ENCODE results near the gene KDM4B.
"Not testable (repeated sequence)": the region's sequence is repeated elsewhere in the genome, so short reads cannot be mapped to it uniquely, and the experiment has no call there.

Gene KDM4B

GRCh38 chr19:4952945-4953344 is 16.0 kb upstream of the KDM4B start:
- TF ChIP-seq FOXA1 (IDR thresholded peaks at IDR 0.05) (no peak), ELF4 (IDR thresholded peaks at IDR 0.05) (no peak), FOXM1 (IDR thresholded peaks at IDR 0.05; ENCODE audit: borderline replicate concordance) (no peak), ARNT (IDR thresholded peaks at IDR 0.05) (no peak), SP1 (IDR thresholded peaks at IDR 0.05) (no peak), SUZ12 (IDR thresholded peaks at IDR 0.05) (no peak), HDGF (IDR thresholded peaks at IDR 0.05; ENCODE audit: borderline replicate concordance) (no peak)
- ChIA-PET POLR2A (no interaction called here), CTCF (no interaction called here)
- DNase-seq (ENCODE audit: extremely low spot score): no peak

GRCh38 chr19:4954320-4955149 is 14.4 kb upstream of the KDM4B start:
- DNase-seq (ENCODE audit: extremely low spot score); POLR2A ChIA-PET: not testable (repeated sequence)
- CTCF ChIA-PET: interaction anchor here (0.9 kb wide), 1 partner anchor 13 kb away, joined by 6 read pairs; no protein-coding TSS in a partner anchor

- ChIA-PET CTCF (interaction anchor here (0.9 kb wide), 1 partner anchor 14 kb away, joined by 6 read pairs; no protein-coding TSS in a partner anchor), POLR2A (no interaction called here)
- TF ChIP-seq PKNOX1 (IDR thresholded peaks at IDR 0.05) (no peak), L3MBTL2 (conservative IDR thresholded peaks at IDR 0.05) (no peak), ELF4 (IDR thresholded peaks at IDR 0.05) (no peak), LEF1 (IDR thresholded peaks at IDR 0.05; ENCODE audit: borderline replicate concordance) (no peak), SP1 (IDR thresholded peaks at IDR 0.05) (no peak), FOXK2 (IDR thresholded peaks at IDR 0.05) (no peak), TARDBP (IDR thresholded peaks at IDR 0.05) (no peak), BHLHE40 (IDR thresholded peaks at IDR 0.05; ENCODE audit: borderline replicate concordance) (no peak), FOXA1 (IDR thresholded peaks at IDR 0.05) (no peak), ZNF384 (IDR thresholded peaks at IDR 0.05) (no peak), HDGF (IDR thresholded peaks at IDR 0.05; ENCODE audit: borderline replicate concordance) (no peak), CTBP1 (IDR thresholded peaks at IDR 0.05; ENCODE audit: borderline replicate concordance) (no peak)
- no peak for DNase-seq (ENCODE audit: extremely low spot score)
Measured at GRCh38 chr19:4955274-4955673, 13.6 kb upstream of the KDM4B start.

DNA sequence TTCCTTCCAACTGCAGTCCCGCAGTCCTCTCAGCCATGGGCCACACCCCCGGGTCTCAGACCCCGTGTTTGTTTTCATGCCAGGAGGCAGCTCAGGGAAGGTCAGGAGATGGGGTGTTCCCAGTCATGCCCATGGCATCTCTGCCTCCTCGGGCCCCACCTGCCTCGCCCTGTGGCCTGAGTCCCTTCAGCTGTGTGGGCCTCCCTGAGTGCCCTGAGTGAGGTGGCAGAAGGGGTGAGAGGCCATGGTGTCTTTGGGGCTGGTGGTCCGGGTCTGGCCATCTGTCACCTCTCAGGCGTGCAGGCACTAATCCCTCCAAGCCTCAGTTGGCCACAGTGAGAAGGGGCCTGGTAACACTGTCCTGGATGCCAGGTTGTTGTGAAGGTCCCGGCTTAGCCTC is 10.9 kb upstream of the KDM4B start:
- DNase-seq (ENCODE audit: extremely low spot score): no peak
- POLR2A ChIA-PET: no interaction called here
- TF ChIP-seq FOXK2 (IDR thresholded peaks at IDR 0.05): no peak
- no peak for TF ChIP-seq L3MBTL2 (conservative IDR thresholded peaks at IDR 0.05)
- no peak for TF ChIP-seq ELF4 (IDR thresholded peaks at IDR 0.05)
- no peak for TF ChIP-seq NFRKB (IDR thresholded peaks at IDR 0.05)
- no peak for TF ChIP-seq ZNF384 (IDR thresholded peaks at IDR 0.05)
- TF ChIP-seq HDGF (IDR thresholded peaks at IDR 0.05; ENCODE audit: borderline replicate concordance): no peak
- no peak for TF ChIP-seq LEF1 (IDR thresholded peaks at IDR 0.05; ENCODE audit: borderline replicate concordance)
- CTCF ChIA-PET: no interaction called here

DNA sequence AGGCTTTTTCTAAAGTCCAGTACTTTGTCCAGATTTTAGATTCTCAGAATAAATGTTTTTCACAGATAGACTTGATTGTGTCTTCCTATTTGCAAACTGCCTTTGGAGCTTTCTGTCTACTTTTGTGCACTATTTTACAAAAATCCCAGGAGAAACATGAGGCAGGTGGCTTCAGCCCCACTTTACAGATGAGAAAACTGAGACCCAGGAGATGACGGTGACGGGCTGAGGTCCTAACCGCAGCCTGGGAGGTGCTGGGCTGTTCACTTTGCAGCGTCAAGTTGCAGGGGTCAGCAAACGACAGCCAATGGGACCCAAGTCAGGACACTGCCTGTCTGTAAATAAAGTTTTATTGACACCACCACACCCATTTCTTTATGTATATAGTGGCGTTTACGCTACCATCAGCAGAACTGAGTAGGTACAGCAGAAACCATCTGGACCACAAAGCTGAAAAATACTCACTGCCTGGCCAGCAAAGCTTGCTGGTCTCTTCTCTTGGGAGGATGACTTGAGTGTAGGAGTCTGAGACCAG is 6.8 kb upstream of the KDM4B start:
- ChIA-PET CTCF (no interaction called here), POLR2A (no interaction called here)
- TF ChIP-seq SP1 (IDR thresholded peaks at IDR 0.05) (no peak), SUZ12 (IDR thresholded peaks at IDR 0.05) (no peak), CTBP1 (IDR thresholded peaks at IDR 0.05; ENCODE audit: borderline replicate concordance) (no peak), FOXK2 (IDR thresholded peaks at IDR 0.05) (no peak), PKNOX1 (IDR thresholded peaks at IDR 0.05) (no peak), TARDBP (IDR thresholded peaks at IDR 0.05) (no peak), LEF1 (IDR thresholded peaks at IDR 0.05; ENCODE audit: borderline replicate concordance) (no peak), L3MBTL2 (conservative IDR thresholded peaks at IDR 0.05) (no peak), BHLHE40 (IDR thresholded peaks at IDR 0.05; ENCODE audit: borderline replicate concordance) (no peak), NFRKB (IDR thresholded peaks at IDR 0.05) (no peak), ARNT (IDR thresholded peaks at IDR 0.05) (no peak), HDGF (IDR thresholded peaks at IDR 0.05; ENCODE audit: borderline replicate concordance) (no peak), ZNF384 (IDR thresholded peaks at IDR 0.05) (no peak)
- no peak for DNase-seq (ENCODE audit: extremely low spot score)

- DNase-seq (ENCODE audit: extremely low spot score): no peak
- CTCF ChIA-PET: no interaction called here
- POLR2A ChIA-PET: no interaction called here
- TF ChIP-seq FOXK2 (IDR thresholded peaks at IDR 0.05) (no peak), SP1 (IDR thresholded peaks at IDR 0.05) (no peak), FOXA1 (IDR thresholded peaks at IDR 0.05) (no peak)
Measured at GRCh38 chr19:4965061-4965460, 3.9 kb upstream of the KDM4B start.

DNA sequence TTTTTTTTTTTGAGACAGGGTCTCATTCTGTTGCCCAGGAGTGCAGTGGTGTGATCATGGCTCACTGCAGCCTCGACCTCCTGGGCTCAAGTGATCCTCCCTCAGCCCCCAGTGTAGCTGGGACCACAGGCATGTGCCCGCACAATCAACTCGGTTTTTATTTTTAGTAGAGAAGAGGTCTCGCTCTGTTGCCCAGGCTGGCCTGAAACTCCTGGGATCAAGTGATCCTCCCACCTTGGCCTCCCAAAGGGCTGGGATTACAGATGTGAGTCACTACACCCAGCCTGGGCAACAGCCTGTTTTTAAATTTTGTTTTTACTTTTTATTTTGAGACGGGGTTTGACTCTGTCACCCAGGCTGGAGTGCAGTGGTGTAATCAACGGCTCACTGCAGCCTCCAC is 2.3 kb upstream of the KDM4B start:
- CTCF ChIA-PET: interaction anchor here (0.6 kb wide), 1 partner anchor 581 kb away, joined by 3 read pairs; no protein-coding TSS in a partner anchor

More for the DNA sequence above, 2.3 kb upstream of the KDM4B start:
- TF ChIP-seq FOXK2 (IDR thresholded peaks at IDR 0.05): no peak
- no peak for TF ChIP-seq NFRKB (IDR thresholded peaks at IDR 0.05)
- no peak for TF ChIP-seq ARNT (IDR thresholded peaks at IDR 0.05)
- no peak for TF ChIP-seq HDGF (IDR thresholded peaks at IDR 0.05; ENCODE audit: borderline replicate concordance)
- no peak for TF ChIP-seq CTBP1 (IDR thresholded peaks at IDR 0.05; ENCODE audit: borderline replicate concordance)
- no peak for TF ChIP-seq TARDBP (IDR thresholded peaks at IDR 0.05)
- no peak for TF ChIP-seq L3MBTL2 (conservative IDR thresholded peaks at IDR 0.05)
- TF ChIP-seq SP1 (IDR thresholded peaks at IDR 0.05): no peak
- TF ChIP-seq FOXM1 (IDR thresholded peaks at IDR 0.05; ENCODE audit: borderline replicate concordance): no peak
- no peak for TF ChIP-seq BHLHE40 (IDR thresholded peaks at IDR 0.05; ENCODE audit: borderline replicate concordance)
- no peak for TF ChIP-seq ZNF384 (IDR thresholded peaks at IDR 0.05)
- TF ChIP-seq ELF4 (IDR thresholded peaks at IDR 0.05): no peak
- TF ChIP-seq LEF1 (IDR thresholded peaks at IDR 0.05; ENCODE audit: borderline replicate concordance): no peak
- no peak for TF ChIP-seq SUZ12 (IDR thresholded peaks at IDR 0.05)
- TF ChIP-seq PKNOX1 (IDR thresholded peaks at IDR 0.05): no peak
- TF ChIP-seq FOXA1 (IDR thresholded peaks at IDR 0.05): no peak
- DNase-seq (ENCODE audit: extremely low spot score): no peak
- POLR2A ChIA-PET: no interaction called here
